Stimulated activated CD8-positive, alpha-beta memory T cell treated with anti-CD3 and anti-CD28 coated beads, Interleukin-15, amount 100 ng/mL, for 4 hours (primary cell): Measurements from ENCODE around the gene TMC2.
"Not testable (repeated sequence)": the region's sequence is repeated elsewhere in the genome, so short reads cannot be mapped to it uniquely, and the experiment has no call there.

Experiments used
- DNase-seq, 2 donors: peaks; one replicate each; pipeline ENCODE4 v3.0.0-alpha.2; 2020; ENCODE audit warnings: low read depth in 2 of 2

TMC2 gene

GRCh38 chr20:2526218-2526583, 10.2 kb upstream of the TMC2 start:
- DNase-seq: not testable (repeated sequence)

- DNase-seq: no peak
Observed at GRCh38 chr20:2527762-2528161, 8.6 kb upstream of the TMC2 start.

- DNase-seq: no peak
Observed at GRCh38 chr20:2528671-2529271, 7.6 kb upstream of the TMC2 start.

GRCh38 chr20:2533118-2533517, 3.3 kb upstream of the TMC2 start:
- no peak for DNase-seq

GRCh38 chr20:2535711-2536559, 438 bp upstream of the TMC2 start:
- DNase-seq: no peak

- DNase-seq: no peak
Observed at GRCh38 chr20:2537101-2537500, 728 bp downstream of the TMC2 start.

GRCh38 chr20:2538356-2538755, 2.0 kb downstream of the TMC2 start:
- DNase-seq: no peak

- DNase-seq: no peak
Observed at GRCh38 chr20:2538931-2539720, 2.8 kb downstream of the TMC2 start.

- DNase-seq: no peak
Observed at GRCh38 chr20:2541940-2542339, 5.6 kb downstream of the TMC2 start.

- no peak for DNase-seq
Observed at GRCh38 chr20:2542361-2542760, 6.0 kb downstream of the TMC2 start.

GRCh38 chr20:2544211-2544610, 7.8 kb downstream of the TMC2 start:
- no peak for DNase-seq

GRCh38 chr20:2545594-2545993, 9.2 kb downstream of the TMC2 start:
- DNase-seq: no peak

GRCh38 chr20:2557873-2558580, 21.7 kb downstream of the TMC2 start:
- DNase-seq: no peak

- no peak for DNase-seq
Observed at GRCh38 chr20:2558581-2559278, 22.4 kb downstream of the TMC2 start.

GRCh38 chr20:2559279-2559626, 22.9 kb downstream of the TMC2 start:
- DNase-seq: no peak

GRCh38 chr20:2559651-2560050, 23.3 kb downstream of the TMC2 start:
- DNase-seq: no peak

- DNase-seq: no peak
Observed at GRCh38 chr20:2563116-2563515, 26.7 kb downstream of the TMC2 start.

- no peak for DNase-seq
Observed at GRCh38 chr20:2564406-2564805, 28.0 kb downstream of the TMC2 start.

- DNase-seq: no peak
Observed at GRCh38 chr20:2575682-2576081, 39.3 kb downstream of the TMC2 start.

GRCh38 chr20:2576317-2576727, 39.9 kb downstream of the TMC2 start:
- no peak for DNase-seq

GRCh38 chr20:2578475-2579192, 42.3 kb downstream of the TMC2 start:
- no peak for DNase-seq
